Kasumi-1 (cell line): ENCODE measurements around the gene RPS6KB2.

Experiments
- DNase-seq, 2 experiments: peaks; one replicate each; lab custom pipeline; 2025; lab: John Stamatoyannopoulos, UW

The RPS6KB2 gene

GRCh38 chr11:67428052-67429001 is at the start of gene RPS6KB2:
Gene RPS6KB2, plus strand, starts transcription at chr11:67428494. Its CDS starts 52 bp downstream, at chr11:67428546.
- DNase-seq, result peak; percentile 94 to 95

- no peak for DNase-seq
Observed at GRCh38 chr11:67378544-67378943, 49.8 kb upstream of the RPS6KB2 start.

DNA sequence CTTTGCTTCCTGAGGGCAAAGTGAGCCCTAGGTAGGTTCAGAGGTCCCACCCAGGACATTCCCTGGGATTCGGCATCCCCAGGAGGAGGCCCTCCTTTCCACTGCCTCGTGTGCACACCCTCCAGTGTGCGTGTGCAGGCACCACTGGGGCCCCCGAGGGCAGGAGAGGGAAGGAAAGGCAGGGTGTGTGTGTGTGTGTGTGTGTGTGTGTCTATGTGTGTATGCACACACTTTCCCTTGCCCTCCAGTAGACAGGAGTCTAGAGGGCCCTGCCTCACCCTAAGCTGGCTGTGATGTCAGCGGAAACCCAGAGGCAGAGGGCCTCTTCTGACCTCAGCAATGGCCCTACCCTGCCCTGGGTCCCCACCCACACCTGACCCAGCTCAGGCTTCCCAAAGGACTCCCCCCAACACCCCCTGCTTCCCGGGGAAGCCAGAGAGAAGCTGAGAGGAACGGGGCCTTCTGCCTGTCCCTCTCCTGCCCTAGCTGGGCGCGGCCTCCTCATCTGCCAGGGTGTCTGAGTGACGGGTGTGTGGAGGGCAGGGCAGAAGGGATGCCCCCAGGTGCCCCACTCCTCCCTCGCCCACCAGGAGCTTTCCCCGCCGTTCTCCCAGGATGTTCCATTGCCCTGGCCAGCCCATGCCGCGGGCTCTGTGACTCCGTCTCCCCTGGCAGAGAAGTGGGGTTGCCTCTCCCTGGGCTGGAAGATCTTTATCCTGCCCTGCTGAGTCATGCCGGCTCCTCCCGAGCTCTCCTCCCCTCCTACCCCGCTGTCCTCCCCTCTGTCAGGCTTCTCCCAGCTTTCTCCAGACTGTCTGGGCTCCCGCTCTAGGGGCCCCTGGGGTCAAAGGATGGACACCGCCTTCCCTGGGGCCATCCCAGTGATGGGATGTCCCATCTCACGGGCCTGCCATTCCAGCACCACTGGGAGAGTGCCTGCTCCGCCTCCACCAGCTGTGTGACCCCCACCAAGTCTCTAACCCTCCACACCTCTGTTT is 48.9 kb upstream of the RPS6KB2 start:
- DNase-seq, result no peak

DNA sequence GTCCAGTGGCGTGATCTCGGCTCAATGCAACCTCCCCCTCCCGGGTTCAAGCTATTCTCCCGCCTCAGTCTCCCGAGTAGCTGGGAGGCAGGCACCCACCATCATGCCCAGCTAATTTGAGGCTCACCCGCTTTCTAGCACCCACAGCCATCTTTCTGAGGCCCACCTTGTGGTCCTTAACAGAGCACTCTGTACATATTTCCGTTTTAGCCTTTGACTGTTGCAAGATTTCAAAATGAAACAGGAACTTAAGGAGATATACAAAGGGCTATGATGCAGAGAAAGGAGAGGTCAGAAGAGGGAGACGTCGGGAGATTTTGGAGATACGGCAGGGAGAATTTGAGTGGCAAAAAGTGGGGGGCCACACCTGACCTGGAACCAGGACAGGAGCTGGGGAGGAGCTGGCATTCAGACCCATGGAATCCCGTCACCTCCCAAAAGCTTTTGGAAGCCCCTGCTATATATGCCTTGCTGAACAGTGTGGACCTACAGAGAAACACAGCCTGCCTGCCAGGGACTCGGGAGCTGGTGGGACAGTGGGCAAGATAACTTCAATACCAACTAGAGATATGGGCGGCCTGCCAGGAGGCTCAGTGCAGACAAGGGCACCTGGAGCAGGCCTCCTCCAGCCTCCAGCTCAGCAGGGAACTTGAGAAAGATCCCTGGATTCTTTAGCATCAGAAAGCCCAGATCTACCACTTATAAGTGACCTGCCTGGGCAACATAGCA is 46.9 kb upstream of the RPS6KB2 start:
- peak; percentile 67 to 75 for DNase-seq

DNA sequence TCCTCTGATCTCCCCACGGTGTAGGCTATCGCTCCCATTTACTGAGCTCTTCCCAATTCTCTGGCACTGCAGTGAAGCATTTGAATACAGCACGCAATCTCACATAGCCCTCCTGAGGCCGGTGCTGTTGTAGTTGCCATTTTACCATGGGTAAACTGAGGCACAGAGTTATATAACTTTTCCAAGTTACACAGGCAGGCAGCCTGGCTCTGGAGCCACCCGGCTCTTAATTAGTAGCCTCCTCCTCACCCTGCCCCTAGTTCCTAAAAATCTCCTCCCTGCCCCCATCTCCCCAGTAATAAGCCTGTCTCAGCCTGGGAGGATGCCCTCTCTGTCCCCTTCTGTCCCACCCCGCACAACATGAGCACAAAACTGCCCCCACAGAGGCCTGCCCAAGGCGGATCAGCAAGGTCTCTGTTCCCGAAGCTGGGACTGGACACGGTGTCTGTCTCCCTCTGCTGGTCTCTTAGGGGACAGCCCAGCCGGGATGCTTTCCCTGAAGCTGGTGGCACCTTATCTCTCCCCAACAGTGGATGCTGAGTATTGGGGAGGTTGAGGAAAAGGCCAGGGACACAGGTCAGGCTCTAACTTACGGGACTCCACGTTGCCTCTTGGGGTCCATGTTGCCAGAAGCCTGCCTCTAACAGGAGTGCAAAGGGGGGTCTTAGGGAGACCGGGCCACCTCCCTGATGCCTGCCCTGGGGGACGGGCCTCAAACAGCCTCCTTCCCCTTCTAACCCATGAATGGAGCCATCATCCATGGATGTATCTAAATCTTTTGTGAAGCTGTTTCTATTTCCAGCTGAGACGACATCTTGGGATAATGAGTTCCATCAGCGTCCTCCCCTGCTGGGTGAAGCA is 45.8 kb upstream of the RPS6KB2 start:
- DNase-seq, result peak; percentile 82 to 84

DNA sequence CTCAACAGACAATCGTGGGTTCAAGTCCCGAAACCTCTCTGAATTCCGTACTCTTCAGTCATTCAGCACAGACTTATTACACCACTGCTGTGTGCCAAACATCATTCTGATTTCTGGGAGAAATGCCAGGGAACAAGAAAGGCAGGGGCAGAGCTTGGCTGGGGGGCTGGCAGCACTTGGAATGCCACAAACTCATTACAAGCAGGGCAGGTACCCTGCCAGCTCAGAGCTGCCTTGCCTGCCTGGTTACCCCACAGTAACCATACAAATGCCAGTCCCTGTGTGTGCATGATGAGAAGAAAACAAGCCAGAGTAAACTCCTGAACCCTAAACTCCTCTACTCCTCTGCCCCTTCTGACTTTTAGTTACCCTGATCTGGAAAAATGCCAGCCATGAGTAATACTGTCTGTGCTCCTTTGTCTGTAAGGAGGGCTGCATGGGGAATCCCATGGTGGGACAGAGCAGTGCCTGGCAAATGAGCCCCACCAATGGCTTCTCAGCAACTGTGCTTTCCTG is 43.4 kb upstream of the RPS6KB2 start:
- no peak for DNase-seq

DNA sequence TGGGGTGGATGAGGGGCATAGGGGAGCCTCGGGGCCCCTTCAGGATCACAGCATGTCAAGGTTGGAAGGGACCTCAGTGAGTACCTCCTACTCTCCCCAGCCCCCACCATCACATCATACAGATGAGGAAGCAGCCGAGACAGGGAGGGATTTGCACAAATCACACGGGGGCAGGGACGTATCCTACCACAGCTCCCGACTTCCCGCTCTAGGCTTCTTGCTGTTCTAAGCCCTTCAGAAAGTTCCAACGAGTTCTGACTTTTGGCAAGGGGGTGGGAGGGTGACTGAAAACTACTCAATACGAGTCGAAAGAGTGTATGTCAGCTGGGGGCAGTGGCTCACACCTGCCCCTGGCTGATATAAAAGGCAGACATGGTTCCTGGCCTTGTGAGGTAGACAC is 41.2 kb upstream of the RPS6KB2 start:
- DNase-seq, result peak; percentile 32 to 41

- DNase-seq, result no peak
Observed at GRCh38 chr11:67387518-67387917, 40.8 kb upstream of the RPS6KB2 start.

GRCh38 chr11:67389477-67389876 is 38.8 kb upstream of the RPS6KB2 start:
- DNase-seq, result peak in 1 of 2 experiments; percentile 31

DNA sequence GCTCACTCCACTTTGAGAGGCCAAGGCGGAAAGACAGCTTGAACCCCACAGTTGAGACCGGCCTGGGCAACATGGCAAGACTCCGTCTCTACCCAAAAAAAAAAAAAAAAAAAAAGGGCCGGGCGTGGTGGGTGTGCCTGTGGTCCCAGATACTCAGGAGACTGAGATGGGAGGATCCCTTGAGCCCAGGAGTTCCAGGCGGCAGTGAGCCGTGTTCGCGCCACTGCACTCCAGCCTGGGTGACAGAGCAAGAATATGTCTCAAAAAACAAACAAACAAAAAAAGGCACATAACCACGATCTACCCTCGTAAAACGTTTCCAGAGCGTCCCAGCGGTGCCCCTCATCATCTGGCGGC is 37.4 kb upstream of the RPS6KB2 start:
- no peak for DNase-seq

DNA sequence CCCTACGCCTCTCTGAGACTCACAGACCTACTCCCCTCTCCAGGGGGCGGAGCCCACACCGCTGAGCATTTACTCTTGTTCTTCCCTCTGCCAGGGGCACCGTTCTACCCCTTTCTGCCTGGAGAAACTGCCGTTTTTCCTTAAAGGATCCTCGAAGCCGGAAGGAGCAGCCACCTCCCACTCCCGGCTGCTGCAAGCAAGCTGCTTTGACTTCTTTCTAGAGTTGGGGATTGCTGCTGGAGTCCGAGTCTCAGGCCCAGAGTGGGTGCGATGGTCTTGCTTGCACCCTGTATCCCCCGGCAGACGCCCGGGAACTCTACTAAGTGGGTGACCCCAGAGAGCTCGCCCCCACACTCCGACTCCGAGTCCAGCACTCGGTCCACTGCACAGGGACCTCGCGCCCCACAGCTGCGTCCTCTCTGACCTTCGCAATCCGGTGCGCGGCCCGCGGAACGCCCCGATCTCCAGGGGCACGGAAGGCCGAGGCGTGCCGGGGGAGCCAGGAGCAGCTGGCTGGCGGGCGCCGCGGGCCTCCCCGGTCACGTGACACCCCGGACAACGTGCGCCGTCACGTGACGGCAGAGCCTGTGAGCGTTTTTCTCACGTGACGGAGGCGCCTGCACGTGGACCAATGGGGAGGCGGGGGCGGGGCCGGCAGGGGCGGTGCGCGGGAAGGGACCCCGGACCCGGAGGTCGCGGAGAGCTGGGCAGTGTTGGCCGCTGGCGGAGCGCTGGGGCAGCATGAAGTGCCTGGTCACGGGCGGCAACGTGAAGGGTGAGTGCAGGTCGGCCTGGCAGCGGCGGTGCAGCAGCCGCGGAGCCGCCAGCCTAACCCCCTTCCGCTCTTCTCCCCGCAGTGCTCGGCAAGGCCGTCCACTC is 36.8 kb upstream of the RPS6KB2 start, which contains the start of gene RAD9A:
TSS of gene RAD9A (plus strand) at position 683 of the 879 bp plus-strand sequence. CDS start at position 742, 59 bp downstream.
- peak; percentile 85 to 89 for DNase-seq

- DNase-seq, result no peak
Observed at GRCh38 chr11:67392183-67392715, 36.0 kb upstream of the RPS6KB2 start.

GRCh38 chr11:67393437-67393836 is 34.9 kb upstream of the RPS6KB2 start:
- DNase-seq, result no peak

DNA sequence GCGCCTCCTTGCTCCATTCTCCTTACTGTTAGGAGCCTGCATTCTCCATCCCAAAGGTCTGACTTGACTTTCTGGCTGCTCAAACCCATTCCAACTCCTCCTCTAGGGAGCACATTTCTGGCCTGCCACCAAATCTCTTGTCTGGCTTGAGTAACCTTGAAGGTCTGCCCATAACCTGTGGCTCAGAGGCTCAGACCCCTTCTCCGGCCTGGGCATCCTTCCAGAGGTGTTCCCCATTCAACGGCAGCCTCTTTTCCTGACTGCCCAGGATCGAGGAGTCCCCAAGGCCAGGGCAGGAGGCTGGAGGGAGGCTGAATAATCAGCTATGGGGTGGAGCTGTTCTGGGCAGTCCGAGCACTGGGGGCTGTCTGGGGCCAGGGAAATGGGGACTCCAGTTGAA is 34.3 kb upstream of the RPS6KB2 start:
- DNase-seq, result no peak

- no peak for DNase-seq
Observed at GRCh38 chr11:67395555-67396258, 32.6 kb upstream of the RPS6KB2 start.

DNA sequence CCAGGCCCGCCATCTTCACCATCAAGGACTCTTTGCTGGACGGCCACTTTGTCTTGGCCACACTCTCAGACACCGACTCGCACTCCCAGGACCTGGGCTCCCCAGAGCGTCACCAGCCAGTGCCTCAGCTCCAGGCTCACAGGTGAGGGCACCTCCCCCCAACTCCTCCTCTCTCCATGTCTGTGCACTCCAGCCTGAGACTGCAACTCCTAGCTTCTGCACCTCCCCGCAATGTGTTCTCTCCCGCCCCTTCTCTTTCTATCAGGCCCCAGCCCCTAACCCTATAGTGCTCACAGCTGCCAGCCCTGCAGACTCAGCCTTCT is 32.1 kb upstream of the RPS6KB2 start:
- DNase-seq, result no peak

- peak; percentile 55 to 58 for DNase-seq
Observed at GRCh38 chr11:67396587-67397389, 31.5 kb upstream of the RPS6KB2 start.

DNA sequence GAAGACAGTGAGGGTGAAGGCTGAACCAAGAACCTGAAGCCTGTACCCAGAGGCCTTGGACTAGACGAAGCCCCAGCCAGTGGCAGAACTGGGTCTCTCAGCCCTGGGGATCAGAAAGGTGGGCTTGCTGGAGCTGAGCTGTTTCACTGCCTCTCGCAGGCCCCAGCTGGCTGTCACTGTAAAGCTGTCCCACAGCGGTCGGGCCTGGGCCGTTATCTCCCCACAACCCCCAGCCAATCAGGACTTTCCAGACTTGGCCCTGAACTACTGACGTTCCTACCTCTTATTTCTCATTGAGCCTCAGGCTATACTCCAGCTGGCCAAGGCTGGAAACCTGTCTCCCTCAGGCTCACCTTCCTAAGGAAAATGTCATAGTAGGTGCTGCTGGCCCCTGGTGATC is 30.8 kb upstream of the RPS6KB2 start:
- DNase-seq, result no peak
